Measurements from ENCODE around the gene HHAT.

- TF ChIP-seq POLR2A (IDR thresholded peaks at IDR 0.05; ENCODE audit: low read length) (no peak), GATA1 (IDR thresholded peaks at IDR 0.05; ENCODE audit: low read depth, low read length) (no peak)
These were observed 90.4 kb downstream of the HHAT start for GRCh38 chr1:210418863-210419650.
